Measurements from ENCODE around the gene PAX8.

Gene PAX8

GRCh38 chr2:113174376-113174750, 104.4 kb downstream of the PAX8 start:
- peak overlapping the region; percentile 85 for H3K4me3 ChIP-seq (replicated peaks; ENCODE audit: insufficient read depth, low read length)
- TF ChIP-seq REST (IDR thresholded peaks at IDR 0.05; ENCODE audit: insufficient replicate concordance, low read depth) (no peak), GABPA (IDR thresholded peaks at IDR 0.05; ENCODE audit: low read depth) (no peak), POLR2AphosphoS5 (IDR thresholded peaks at IDR 0.05; ENCODE audit: low read depth) (no peak), SPI1 (IDR thresholded peaks at IDR 0.05; ENCODE audit: borderline replicate concordance, low read depth) (no peak)
- TF ChIP-seq, protein P1, sequence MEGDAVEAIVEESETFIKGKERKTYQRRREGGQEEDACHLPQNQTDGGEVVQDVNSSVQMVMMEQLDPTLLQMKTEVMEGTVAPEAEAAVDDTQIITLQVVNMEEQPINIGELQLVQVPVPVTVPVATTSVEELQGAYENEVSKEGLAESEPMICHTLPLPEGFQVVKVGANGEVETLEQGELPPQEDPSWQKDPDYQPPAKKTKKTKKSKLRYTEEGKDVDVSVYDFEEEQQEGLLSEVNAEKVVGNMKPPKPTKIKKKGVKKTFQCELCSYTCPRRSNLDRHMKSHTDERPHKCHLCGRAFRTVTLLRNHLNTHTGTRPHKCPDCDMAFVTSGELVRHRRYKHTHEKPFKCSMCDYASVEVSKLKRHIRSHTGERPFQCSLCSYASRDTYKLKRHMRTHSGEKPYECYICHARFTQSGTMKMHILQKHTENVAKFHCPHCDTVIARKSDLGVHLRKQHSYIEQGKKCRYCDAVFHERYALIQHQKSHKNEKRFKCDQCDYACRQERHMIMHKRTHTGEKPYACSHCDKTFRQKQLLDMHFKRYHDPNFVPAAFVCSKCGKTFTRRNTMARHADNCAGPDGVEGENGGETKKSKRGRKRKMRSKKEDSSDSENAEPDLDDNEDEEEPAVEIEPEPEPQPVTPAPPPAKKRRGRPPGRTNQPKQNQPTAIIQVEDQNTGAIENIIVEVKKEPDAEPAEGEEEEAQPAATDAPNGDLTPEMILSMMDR (IDR thresholded peaks at IDR 0.05; ENCODE audit: insufficient read depth, low read length), result no peak
- H3K27me3 ChIP-seq (ENCODE audit: insufficient read depth, poor library complexity, severe bottlenecking), result no peaks in the 10 kb centered on the region
- peak overlapping the region; percentile 88 for H3K27ac ChIP-seq (replicated peaks)
- peak in 1 of 2 experiments; percentile 20 for DNase-seq (ENCODE audit: low read depth in 1 of 2, low spot score in 1 of 2)

GRCh38 chr2:113173542-113174375, 105.0 kb downstream of the PAX8 start, which contains the start of gene PSD4:
Gene PSD4, plus strand, starts transcription at chr2:113173971. Its CDS starts 8,486 bp downstream, at chr2:113182457.
- TF ChIP-seq REST (IDR thresholded peaks at IDR 0.05; ENCODE audit: insufficient replicate concordance, low read depth) (peak; percentile 11), POLR2AphosphoS5 (IDR thresholded peaks at IDR 0.05; ENCODE audit: low read depth) (peak; percentile 91), SPI1 (IDR thresholded peaks at IDR 0.05; ENCODE audit: borderline replicate concordance, low read depth) (peak; percentile 77), GABPA (IDR thresholded peaks at IDR 0.05; ENCODE audit: low read depth) (peak; percentile 58)
- TF ChIP-seq, protein P1 (IDR thresholded peaks at IDR 0.05; ENCODE audit: insufficient read depth, low read length), result no peak
- peak; percentile 83 to 97 for DNase-seq (ENCODE audit: low read depth in 1 of 2, low spot score in 1 of 2)
- Histone ChIP-seq H3K27me3 (ENCODE audit: insufficient read depth, poor library complexity, severe bottlenecking) (no peaks in the 10 kb centered on the region), H3K27ac (replicated peaks) (peak within 1 kb of the TSS; percentile 88), H3K4me3 (replicated peaks; ENCODE audit: insufficient read depth, low read length) (peak within 1 kb of the TSS; percentile 85)

DNA sequence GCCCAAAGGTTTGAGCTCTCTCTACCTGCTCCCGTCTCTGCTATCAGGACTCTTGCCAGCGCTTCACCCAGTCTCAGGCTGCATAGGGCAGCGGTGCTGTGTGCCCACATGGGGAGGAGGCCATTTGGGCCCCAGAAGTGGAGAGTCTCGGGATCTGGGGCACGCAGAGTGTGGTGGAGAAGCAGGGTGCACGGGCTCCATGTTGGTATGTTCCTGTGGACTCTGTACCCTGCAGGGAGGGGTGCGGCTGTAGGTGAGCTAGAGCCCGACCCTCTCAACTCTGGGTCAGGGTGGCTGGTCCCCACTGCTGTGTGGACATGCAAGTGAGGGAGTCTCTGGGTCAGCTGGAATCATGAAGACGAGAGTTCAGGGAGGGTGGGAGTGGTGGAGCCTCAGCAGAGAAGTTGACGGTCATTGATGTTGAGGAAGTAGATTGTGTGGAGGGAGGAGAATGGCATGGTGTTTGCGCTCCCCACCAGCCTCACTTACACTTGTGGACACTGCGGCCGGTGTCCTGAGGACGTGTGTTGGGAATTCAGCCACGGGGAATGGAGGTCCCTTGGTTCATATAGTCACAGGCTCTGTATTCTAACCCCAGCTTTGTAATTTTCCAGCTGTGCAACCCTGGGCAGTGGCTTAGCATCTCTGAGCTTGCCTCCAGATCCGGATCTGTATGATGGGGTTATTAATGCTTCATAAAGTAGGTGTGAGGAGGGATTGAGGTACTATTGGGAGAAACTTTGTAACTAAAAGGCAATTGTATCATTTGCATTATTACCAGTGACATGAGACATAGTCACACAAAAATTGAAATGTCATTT, 105.8 kb downstream of the PAX8 start:
- DNase-seq (ENCODE audit: low read depth in 1 of 2, low spot score in 1 of 2), result no peak
- H3K27me3 ChIP-seq (ENCODE audit: insufficient read depth, poor library complexity, severe bottlenecking), result no peaks in the 10 kb centered on the region
- TF ChIP-seq, protein P1 (IDR thresholded peaks at IDR 0.05; ENCODE audit: insufficient read depth, low read length), result no peak
- TF ChIP-seq REST (IDR thresholded peaks at IDR 0.05; ENCODE audit: insufficient replicate concordance, low read depth) (no peak), GABPA (IDR thresholded peaks at IDR 0.05; ENCODE audit: low read depth) (no peak), SPI1 (IDR thresholded peaks at IDR 0.05; ENCODE audit: borderline replicate concordance, low read depth) (no peak)
- peak overlapping the region; percentile 88 for H3K27ac ChIP-seq (replicated peaks)
- no peak overlapping the region for H3K4me3 ChIP-seq (replicated peaks; ENCODE audit: insufficient read depth, low read length)
